GM13977 (cell line): ENCODE data around the gene SLC13A4.
"Not testable (repeated sequence)": the region's sequence is repeated elsewhere in the genome, so short reads cannot be mapped to it uniquely, and the experiment has no call there.

ENCODE experiments used
- DNase-seq: peaks from one replicate; pipeline ENCODE4 v3.0.0; 2012; ENCODE audit warnings: low spot score
- in situ Hi-C: fragments of 300-500 bp; cut with MboI; formaldehyde crosslinking; loops from one replicate; pipeline ENCODE4 v1.12.0; 2022; ENCODE audit warnings: low sequenced_read_pairs, low pct_unique_long_range_greater_than_20kb, mixed read lengths, inconsistent platforms; ENCODE audit not compliant: unreplicated experiment
- TF ChIP-seq, protein P1 (sequence below): IDR thresholded peaks from 2 replicates; pipeline ENCODE4 v1.5.1; 2012; ENCODE audit warnings: mild to moderate bottlenecking, control low read depth; ENCODE audit not compliant: insufficient read depth; ENCODE audit errors: extremely low read depth, missing control alignments

The SLC13A4 gene, protein sequence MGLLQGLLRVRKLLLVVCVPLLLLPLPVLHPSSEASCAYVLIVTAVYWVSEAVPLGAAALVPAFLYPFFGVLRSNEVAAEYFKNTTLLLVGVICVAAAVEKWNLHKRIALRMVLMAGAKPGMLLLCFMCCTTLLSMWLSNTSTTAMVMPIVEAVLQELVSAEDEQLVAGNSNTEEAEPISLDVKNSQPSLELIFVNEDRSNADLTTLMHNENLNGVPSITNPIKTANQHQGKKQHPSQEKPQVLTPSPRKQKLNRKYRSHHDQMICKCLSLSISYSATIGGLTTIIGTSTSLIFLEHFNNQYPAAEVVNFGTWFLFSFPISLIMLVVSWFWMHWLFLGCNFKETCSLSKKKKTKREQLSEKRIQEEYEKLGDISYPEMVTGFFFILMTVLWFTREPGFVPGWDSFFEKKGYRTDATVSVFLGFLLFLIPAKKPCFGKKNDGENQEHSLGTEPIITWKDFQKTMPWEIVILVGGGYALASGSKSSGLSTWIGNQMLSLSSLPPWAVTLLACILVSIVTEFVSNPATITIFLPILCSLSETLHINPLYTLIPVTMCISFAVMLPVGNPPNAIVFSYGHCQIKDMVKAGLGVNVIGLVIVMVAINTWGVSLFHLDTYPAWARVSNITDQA

DNA sequence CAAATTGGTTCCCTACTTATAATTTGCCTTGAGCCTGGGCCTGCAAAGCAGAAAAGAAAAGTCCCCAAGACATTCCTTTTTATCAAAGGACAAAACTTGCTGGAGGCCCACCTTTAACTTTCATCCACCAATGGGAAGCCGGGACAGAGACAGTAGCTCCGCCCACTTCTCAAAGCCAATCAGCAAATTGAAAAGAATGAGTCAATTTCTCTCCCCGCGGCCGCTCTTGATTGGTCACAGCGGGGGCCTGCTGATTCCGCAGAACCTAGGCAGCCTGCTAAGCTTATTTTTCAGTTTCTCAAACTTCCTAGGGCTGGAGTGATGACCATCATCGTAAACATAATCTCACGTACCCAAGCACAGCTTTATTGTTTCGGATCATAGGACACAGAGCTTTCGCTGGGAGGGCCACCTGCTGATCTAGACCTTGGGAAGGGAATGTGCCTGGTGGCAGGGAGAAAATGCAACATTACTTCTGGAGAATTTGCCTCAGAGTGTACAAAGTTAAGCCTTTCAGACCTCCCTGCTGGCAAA lies at the start of gene SLC13A4:
SLC13A4 (minus strand) TSS at position 51 of the 534 bp plus-strand sequence. CDS start 690 bp downstream, outside the sequence.
- in situ Hi-C loops: no loop called here
- TF ChIP-seq, protein P1, sequence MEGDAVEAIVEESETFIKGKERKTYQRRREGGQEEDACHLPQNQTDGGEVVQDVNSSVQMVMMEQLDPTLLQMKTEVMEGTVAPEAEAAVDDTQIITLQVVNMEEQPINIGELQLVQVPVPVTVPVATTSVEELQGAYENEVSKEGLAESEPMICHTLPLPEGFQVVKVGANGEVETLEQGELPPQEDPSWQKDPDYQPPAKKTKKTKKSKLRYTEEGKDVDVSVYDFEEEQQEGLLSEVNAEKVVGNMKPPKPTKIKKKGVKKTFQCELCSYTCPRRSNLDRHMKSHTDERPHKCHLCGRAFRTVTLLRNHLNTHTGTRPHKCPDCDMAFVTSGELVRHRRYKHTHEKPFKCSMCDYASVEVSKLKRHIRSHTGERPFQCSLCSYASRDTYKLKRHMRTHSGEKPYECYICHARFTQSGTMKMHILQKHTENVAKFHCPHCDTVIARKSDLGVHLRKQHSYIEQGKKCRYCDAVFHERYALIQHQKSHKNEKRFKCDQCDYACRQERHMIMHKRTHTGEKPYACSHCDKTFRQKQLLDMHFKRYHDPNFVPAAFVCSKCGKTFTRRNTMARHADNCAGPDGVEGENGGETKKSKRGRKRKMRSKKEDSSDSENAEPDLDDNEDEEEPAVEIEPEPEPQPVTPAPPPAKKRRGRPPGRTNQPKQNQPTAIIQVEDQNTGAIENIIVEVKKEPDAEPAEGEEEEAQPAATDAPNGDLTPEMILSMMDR: no peak
- no peak for DNase-seq

DNA sequence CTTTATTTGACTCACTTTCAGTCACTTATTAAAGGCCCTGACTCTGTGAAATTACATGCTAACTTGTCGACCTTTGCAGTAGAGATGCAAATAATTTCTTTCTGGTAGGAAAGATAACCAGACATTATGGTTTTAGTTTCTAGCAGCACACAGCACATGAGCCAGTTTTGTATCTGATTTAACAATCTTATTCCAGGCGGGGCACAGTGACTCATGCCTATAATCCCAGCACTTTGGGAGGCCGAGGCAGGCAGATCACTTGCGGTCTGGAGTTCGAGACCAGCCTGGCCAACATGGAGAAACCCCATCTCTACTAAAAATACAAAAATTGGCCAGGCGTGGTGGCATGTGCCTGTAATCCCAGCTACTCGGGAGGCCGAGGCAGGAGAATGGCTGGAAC lies 47.9 kb upstream of the SLC13A4 start:
- DNase-seq, in situ Hi-C loops: not testable (repeated sequence)

DNA sequence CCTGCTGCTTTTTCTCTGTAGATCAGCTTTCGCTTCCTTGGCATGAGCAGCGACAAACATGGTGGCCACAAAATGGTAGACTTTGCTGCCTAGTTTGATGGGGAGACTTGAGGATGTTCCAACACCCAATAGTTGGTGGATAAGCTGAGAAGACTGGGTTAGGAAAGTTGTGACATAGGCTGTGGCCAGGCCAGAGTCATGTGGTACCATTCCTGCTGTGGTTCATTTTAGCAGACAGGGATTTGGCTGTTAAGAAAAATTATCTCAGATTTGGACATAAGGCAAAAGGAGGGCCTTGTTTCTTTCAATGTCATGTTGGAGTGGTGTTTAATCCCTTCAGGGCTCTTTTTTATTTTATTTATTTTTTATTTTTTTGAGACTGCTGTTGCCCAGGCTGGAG lies 47.2 kb upstream of the SLC13A4 start:
- no peak for DNase-seq
- TF ChIP-seq, protein P1: no peak
- in situ Hi-C loops: no loop called here

DNA sequence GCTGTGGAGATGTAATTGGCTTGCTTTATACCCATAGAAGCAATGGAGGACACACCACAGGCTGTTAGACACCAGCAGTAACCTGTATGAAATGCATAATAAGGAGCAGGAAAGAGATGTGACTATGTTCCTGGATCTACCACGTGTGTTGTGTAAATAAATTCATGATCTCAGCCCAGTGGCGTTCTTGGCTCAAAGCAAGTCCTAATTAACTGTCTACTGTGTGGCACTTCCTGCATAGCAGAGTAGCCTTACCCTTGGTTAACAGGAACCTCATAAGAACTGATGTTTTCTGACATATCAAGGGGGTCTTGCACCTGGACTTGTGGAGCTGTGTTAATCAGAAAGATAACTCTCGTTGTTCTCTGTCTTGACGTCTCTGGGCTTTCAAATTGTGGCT lies 46.3 kb upstream of the SLC13A4 start:
- in situ Hi-C loops: no loop called here
- TF ChIP-seq, protein P1: no peak
- no peak for DNase-seq

DNA sequence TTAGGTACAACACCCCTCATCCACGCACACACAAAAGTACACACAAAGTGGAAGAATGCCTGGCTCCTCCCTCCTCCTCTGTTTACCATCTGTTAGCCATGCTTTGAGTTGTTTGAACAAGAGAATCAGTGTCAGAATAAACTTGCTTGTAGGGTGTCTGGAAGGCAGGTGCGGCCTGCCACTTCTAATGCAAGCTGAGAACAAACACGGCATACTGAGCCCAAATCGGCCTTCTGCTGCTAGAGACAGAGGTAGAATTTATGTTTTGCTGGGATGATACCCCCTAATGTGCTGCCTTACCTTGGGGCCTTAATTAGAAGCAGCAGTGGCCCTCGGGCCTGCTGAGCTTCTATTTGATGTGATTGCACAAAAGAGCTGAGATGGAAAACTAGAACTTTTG lies 45.5 kb upstream of the SLC13A4 start:
- no peak for DNase-seq
- TF ChIP-seq, protein P1: no peak
- in situ Hi-C loops: no loop called here

DNA sequence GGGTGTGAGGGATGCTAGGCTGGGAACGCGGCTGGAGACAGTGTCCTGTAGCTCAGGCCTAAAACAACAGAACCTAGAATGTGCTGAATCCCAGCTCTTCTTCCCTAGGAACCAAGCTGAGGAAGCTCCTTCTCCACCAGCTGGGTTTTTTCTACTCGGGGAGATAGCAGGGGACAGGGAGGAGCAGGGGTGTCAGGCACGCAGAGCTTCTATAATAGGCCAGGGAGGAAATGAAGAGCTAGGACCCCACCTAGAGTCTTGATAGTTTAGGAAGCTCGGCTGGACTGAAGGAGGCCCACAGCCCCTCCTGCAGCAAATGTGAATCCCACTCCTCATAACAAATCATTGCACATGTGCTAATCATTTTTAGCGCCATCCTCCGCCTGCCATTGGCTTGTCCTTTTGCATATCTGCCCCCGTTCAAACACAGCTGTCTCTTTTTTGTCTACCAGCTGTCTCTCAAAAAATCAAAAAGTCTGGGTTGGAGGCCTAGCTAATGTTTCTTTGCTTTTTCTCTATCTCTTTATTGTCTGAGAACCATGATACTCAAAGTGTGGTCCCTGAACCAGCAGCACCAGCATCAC lies 44.7 kb upstream of the SLC13A4 start:
- no peak for DNase-seq
- TF ChIP-seq, protein P1: no peak
- in situ Hi-C loops: no loop called here
